ENCODE data around the gene TMEM200A. TPM values are rescaled to one million over a fixed set of nuclear protein-coding genes. Genes with fewer than 3 reads are reported as not detected.

The TMEM200A gene
- total and polyA plus RNA-seq, 2 donors (not counting 3 experiments of a cell fraction or from before 2014, with no cell fraction given): 0.58 to 0.75 TPM

GRCh38 chr6:130466052-130466747 lies 100.4 kb downstream of the TMEM200A start:
- POLR2A ChIA-PET: no interaction called here
- no peaks in the 10 kb centered on the region for H3K9me1 ChIP-seq (replicated peaks; ENCODE audit: control insufficient read depth, extremely low read depth, insufficient read depth, low read length)
- no peak overlapping the region for H3K9ac ChIP-seq (replicated peaks; ENCODE audit: extremely low read depth, insufficient read depth, low read length)
- H3K27ac ChIP-seq (ENCODE audit: insufficient read depth, low read depth, low read length): no peak overlapping the region
- no peaks in the 10 kb centered on the region for H3K27me3 ChIP-seq (ENCODE audit: control insufficient read depth in 2 of 2, insufficient read depth in 2 of 2, low read length in 2 of 2)
- intact Hi-C loops (cut with micrococcal nuclease): no loop called here
- H3K36me3 ChIP-seq (ENCODE audit: control insufficient read depth in 2 of 2, extremely low read depth in 1 of 2, insufficient read depth in 2 of 2, low read length in 2 of 2): no peaks in the 10 kb centered on the region
- H3K9me3 ChIP-seq (replicated peaks; ENCODE audit: control insufficient read depth, insufficient read depth, low read length): no peaks in the 10 kb centered on the region
- no peak overlapping the region for H3K4me2 ChIP-seq (ENCODE audit: insufficient read depth, low read length)
- H4K20me1 ChIP-seq (replicated peaks; ENCODE audit: control insufficient read depth, extremely low read depth, insufficient read depth, low read length): no peaks in the 10 kb centered on the region
- FAIRE-seq: no peak
- no peaks in the 10 kb centered on the region for H3K4me1 ChIP-seq (ENCODE audit: control insufficient read depth, extremely low read depth, insufficient read depth, low read length)
- TF ChIP-seq GATA2 (IDR thresholded peaks at IDR 0.05; ENCODE audit: insufficient read depth, insufficient read length, low read depth, low read length): no peak
- no peak for TF ChIP-seq FOS (IDR thresholded peaks at IDR 0.05; ENCODE audit: borderline replicate concordance, insufficient read depth, low read length)
- no peak for TF ChIP-seq POLR2AphosphoS5 (IDR thresholded peaks at IDR 0.05; ENCODE audit: insufficient read depth, low read depth, low read length)
- TF ChIP-seq CTCF (IDR thresholded peaks at IDR 0.05; ENCODE audit: extremely low read depth in 1 of 2, insufficient read depth in 1 of 2, low read depth in 1 of 2, low read length in 2 of 2): no peak
- TF ChIP-seq MAX (IDR thresholded peaks at IDR 0.05; ENCODE audit: insufficient read depth, insufficient read length): no peak
- TF ChIP-seq JUN (IDR thresholded peaks at IDR 0.05; ENCODE audit: borderline replicate concordance, insufficient read depth, insufficient read length, low read depth): no peak
- TF ChIP-seq EZH2 (IDR thresholded peaks at IDR 0.05; ENCODE audit: borderline replicate concordance, low read depth, low read length, severe bottlenecking): no peak
- TF ChIP-seq MYC (IDR thresholded peaks at IDR 0.05; ENCODE audit: low read depth, low read length): no peak
- TF ChIP-seq POLR2A (IDR thresholded peaks at IDR 0.05; ENCODE audit: low read depth, low read length): no peak
- no TSS peak for BruUV-seq (replicated peaks)
- DNase-seq (ENCODE audit: low read depth, low spot score): no peak
- H3K4me3 ChIP-seq (replicated peaks in 1 of 3; ENCODE audit: insufficient read depth in 1 of 3, low read depth in 1 of 3, low read length in 3 of 3): no peak overlapping the region
- dilution Hi-C loops (cut with MboI; ENCODE audit: extremely low pct_ligation_motif_present, low sequenced_read_pairs): no loop called here
- CTCF ChIA-PET: interaction anchor here (0.6 to 0.8 kb wide), 2 partner anchors 41 to 94 kb away, joined by 3 to 4 read pairs; no protein-coding TSS in a partner anchor
- no peak overlapping the region for H2AFZ ChIP-seq (ENCODE audit: low read depth, low read length)
- no peaks in the 10 kb centered on the region for H3K79me2 ChIP-seq (ENCODE audit: control insufficient read depth, insufficient read depth, low read length)

Data from endothelial cell of umbilical vein (primary cell).